ENCODE results near the gene C2CD5.

DNA sequence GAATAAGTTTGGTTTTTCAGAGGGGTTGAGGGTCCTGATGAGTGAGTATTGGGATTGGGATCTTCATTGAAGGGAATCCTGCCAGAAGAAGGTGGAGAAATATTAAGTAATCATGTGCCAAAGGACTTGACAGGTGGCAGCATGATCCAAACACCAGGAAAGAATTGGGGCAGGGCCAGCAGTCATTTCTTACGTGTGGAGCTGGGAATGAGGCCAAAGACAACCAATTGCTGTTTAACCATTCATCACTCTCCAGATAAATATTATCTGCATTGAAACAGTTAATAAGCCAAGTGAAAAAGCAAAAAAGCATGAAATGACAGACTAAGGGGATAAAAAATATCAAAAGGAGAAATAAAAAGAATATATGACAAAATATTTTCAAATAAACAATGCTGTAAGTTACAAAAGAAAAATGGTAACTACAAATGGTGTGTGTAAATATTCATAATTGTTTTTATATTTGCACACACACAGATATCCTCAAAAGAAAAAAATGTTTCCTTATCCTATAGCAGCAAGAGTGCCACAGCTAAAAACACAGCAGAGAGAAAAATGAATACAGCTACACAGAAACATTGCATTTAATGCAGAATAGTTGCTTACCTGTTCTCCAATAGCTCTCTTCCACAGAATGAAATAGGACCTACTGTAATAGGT is 26.2 kb downstream of the C2CD5 start:
- TF ChIP-seq, protein P1, sequence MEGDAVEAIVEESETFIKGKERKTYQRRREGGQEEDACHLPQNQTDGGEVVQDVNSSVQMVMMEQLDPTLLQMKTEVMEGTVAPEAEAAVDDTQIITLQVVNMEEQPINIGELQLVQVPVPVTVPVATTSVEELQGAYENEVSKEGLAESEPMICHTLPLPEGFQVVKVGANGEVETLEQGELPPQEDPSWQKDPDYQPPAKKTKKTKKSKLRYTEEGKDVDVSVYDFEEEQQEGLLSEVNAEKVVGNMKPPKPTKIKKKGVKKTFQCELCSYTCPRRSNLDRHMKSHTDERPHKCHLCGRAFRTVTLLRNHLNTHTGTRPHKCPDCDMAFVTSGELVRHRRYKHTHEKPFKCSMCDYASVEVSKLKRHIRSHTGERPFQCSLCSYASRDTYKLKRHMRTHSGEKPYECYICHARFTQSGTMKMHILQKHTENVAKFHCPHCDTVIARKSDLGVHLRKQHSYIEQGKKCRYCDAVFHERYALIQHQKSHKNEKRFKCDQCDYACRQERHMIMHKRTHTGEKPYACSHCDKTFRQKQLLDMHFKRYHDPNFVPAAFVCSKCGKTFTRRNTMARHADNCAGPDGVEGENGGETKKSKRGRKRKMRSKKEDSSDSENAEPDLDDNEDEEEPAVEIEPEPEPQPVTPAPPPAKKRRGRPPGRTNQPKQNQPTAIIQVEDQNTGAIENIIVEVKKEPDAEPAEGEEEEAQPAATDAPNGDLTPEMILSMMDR (IDR thresholded peaks at IDR 0.05; ENCODE audit: insufficient read depth, low read length, poor library complexity, severe bottlenecking), result no peak
- TF ChIP-seq EZH2phosphoT487 (conservative IDR thresholded peaks at IDR 0.05; ENCODE audit: low read length), result no peak

Measured in SU-DHL-6 (cell line).